ENCODE data around the gene CFB. TPM values are rescaled to one million over a fixed set of nuclear protein-coding genes. Genes with fewer than 3 reads are reported as not detected.

Gene CFB
- total RNA-seq, 1 donor from 2014 or later = 1.4 TPM

GRCh38 chr6:31956796-31957195, 10.9 kb downstream of the CFB start:
- H4K20me1 ChIP-seq (ENCODE audit: insufficient read depth, low read length) = peaks cover 4% of the 10 kb centered on the region
- FAIRE-seq (no peak), DNase-seq (ENCODE audit: low read depth) (no peak)
- H3K79me2 ChIP-seq (ENCODE audit: insufficient read depth, low read length) = peaks cover 42% of the 10 kb centered on the region
- H3K9ac ChIP-seq (ENCODE audit: low read length) = no peak overlapping the region
- no peak overlapping the region for H3K27ac ChIP-seq (ENCODE audit: low read depth, low read length)
- H3K27me3 ChIP-seq (ENCODE audit: insufficient read depth, low read length) = no peaks in the 10 kb centered on the region
- Mint-ChIP-seq H3K4me1 (ENCODE audit: low read depth, unreplicated experiment) (peaks cover 14% of the 10 kb centered on the region), H3K27ac (ENCODE audit: unreplicated experiment) (no peak overlapping the region), H3K27me3 (ENCODE audit: low read depth, unreplicated experiment) (no peaks in the 10 kb centered on the region), H3K9me3 (ENCODE audit: unreplicated experiment) (no peaks in the 10 kb centered on the region), H3K4me3 (ENCODE audit: unreplicated experiment) (no peak overlapping the region), H3K36me3 (ENCODE audit: low read depth, unreplicated experiment) (peaks cover 22% of the 10 kb centered on the region)
- no peaks in the 10 kb centered on the region for H3K9me3 ChIP-seq (ENCODE audit: insufficient read depth, low read depth, low read length)
- TF ChIP-seq EZH2 (IDR thresholded peaks at IDR 0.05; ENCODE audit: insufficient read depth, low read length) = no peak
- no peak for TF ChIP-seq CTCF (IDR thresholded peaks at IDR 0.05; ENCODE audit: insufficient read depth, low read depth, low read length)
- no peak overlapping the region for H3K4me3 ChIP-seq (ENCODE audit: insufficient read depth, low read depth, low read length)
- no peak overlapping the region for H2AFZ ChIP-seq (ENCODE audit: low read depth, low read length)
- peaks cover 30% of the 10 kb centered on the region for H3K36me3 ChIP-seq (ENCODE audit: insufficient read depth, low read length)
- H3K4me1 ChIP-seq (ENCODE audit: insufficient read depth, low read length) = peaks cover 17% of the 10 kb centered on the region
- H3K4me2 ChIP-seq (ENCODE audit: low read length) = no peak overlapping the region

- Histone ChIP-seq H3K36me3 (ENCODE audit: insufficient read depth, low read length) (peaks cover 24% of the 10 kb centered on the region), H4K20me1 (ENCODE audit: insufficient read depth, low read length) (peaks cover 4% of the 10 kb centered on the region), H3K4me3 (ENCODE audit: insufficient read depth, low read depth, low read length) (peak overlapping the region; percentile 95), H3K79me2 (ENCODE audit: insufficient read depth, low read length) (peaks cover 42% of the 10 kb centered on the region), H3K4me2 (ENCODE audit: low read length) (peak overlapping the region; percentile 98), H3K27me3 (ENCODE audit: insufficient read depth, low read length) (no peaks in the 10 kb centered on the region), H2AFZ (ENCODE audit: low read depth, low read length) (peak overlapping the region; percentile 90), H3K9me3 (ENCODE audit: insufficient read depth, low read depth, low read length) (no peaks in the 10 kb centered on the region), H3K27ac (ENCODE audit: low read depth, low read length) (peak overlapping the region; percentile 74), H3K4me1 (ENCODE audit: insufficient read depth, low read length) (peaks cover 17% of the 10 kb centered on the region), H3K9ac (ENCODE audit: low read length) (peak overlapping the region; percentile 97)
- Mint-ChIP-seq H3K9me3 (ENCODE audit: unreplicated experiment) (no peaks in the 10 kb centered on the region), H3K36me3 (ENCODE audit: low read depth, unreplicated experiment) (peaks cover 33% of the 10 kb centered on the region), H3K27me3 (ENCODE audit: low read depth, unreplicated experiment) (no peaks in the 10 kb centered on the region), H3K4me1 (ENCODE audit: low read depth, unreplicated experiment) (peaks cover 14% of the 10 kb centered on the region), H3K27ac (ENCODE audit: unreplicated experiment) (peak overlapping the region; percentile 90), H3K4me3 (ENCODE audit: unreplicated experiment) (peak overlapping the region; percentile 94)
- no peak for DNase-seq (ENCODE audit: low read depth)
- no peak for FAIRE-seq
- TF ChIP-seq CTCF (IDR thresholded peaks at IDR 0.05; ENCODE audit: insufficient read depth, low read depth, low read length) (no peak), EZH2 (IDR thresholded peaks at IDR 0.05; ENCODE audit: insufficient read depth, low read length) (no peak)
Measured at GRCh38 chr6:31958412-31958740, 12.5 kb downstream of the CFB start.
